ENCODE data around the gene TTLL13.

The TTLL13 gene

GRCh38 chr15:90249203-90249863, at the start of gene TTLL13:
TTLL13 (plus strand) TSS chr15:90249556; CDS start chr15:90250631, 1,075 bp downstream.
- peak; percentile 96 for DNase-seq (ENCODE audit: low spot score)

DNA sequence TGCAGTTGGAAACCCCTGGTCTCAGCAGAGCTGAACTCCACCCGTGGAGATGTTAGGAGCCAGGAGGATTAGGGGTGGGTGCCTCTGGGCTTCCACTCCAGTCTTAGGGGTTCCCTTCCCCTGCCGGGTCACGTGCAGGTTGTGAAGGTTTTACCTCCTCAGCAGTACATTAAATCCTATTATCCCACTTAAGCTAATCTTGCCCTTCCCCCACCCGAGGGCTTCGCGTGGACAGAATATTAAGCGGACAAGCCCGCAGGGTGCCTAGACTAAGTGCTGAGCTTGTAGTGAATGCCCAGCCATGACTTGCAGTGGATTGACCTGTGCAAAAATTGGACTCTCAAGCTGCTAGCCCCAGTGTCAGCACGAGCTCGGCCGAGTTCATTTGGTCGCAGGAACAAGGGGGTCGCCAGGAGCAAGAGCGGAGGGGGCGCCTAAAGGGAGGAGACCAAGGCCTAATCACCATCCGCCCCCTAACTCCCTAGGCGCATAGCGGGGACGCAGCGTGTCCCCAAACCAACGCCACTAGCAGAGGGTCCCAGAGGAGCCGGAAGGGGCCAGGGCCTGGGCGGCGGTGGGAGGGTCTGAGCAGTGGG, 48.7 kb upstream of the TTLL13 start:
- no peak for DNase-seq (ENCODE audit: low spot score)

DNA sequence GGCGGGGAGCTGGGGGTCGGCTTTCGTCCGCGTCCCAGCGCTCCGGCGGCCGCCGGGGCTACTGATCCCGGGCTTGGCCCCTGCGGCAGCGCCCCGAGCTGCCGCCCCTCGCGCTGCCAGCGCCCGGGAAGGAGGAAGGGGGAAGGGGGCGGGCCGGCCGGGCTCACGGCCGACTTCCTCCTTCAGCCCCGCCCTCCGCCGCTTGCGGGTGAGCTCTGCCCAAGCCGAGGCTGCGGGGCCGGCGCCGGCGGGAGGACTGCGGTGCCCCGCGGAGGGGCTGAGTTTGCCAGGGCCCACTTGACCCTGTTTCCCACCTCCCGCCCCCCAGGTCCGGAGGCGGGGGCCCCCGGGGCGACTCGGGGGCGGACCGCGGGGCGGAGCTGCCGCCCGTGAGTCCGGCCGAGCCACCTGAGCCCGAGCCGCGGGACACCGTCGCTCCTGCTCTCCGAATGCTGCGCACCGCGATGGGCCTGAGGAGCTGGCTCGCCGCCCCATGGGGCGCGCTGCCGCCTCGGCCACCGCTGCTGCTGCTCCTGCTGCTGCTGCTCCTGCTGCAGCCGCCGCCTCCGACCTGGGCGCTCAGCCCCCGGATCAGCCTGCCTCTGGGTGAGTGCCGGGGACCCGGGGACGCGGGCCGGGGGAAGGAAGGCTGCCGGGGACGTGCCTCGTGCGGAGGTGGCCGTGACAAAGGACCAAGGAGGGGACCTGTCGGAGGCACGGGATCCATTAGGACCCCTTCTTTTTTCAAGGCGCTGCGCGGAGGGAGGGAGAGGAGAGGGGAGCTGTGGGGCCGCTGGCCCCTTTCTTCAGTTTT, 48.0 kb upstream of the TTLL13 start, which contains the start of gene SEMA4B:
TSS of gene SEMA4B (plus strand) at position 201 of the 814 bp plus-strand sequence. CDS start at position 450, 249 bp downstream.
- DNase-seq (ENCODE audit: low spot score), result peak; percentile 92

DNA sequence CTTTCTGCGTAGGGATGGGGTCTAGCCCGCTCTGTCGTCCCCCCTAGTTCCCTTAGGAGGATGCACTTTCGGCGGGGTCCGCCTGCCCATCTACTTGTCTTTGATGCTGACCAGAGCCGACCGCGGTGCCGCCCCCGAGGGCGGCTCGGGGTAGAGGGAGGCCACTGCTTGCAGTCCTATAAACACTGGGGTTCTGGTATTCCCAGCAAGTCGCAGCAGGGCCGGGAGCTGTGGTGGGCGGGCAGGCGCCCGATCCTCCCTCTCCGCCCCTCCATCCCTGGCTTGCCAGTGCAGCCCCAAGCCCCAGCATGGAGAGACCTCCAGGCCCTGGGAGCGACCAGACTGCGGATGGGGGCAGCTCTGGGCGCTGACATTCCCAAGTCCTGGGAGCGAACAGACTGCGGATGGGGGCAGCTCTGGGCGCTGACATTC, 47.4 kb upstream of the TTLL13 start:
- DNase-seq (ENCODE audit: low spot score), result peak; percentile 46

DNA sequence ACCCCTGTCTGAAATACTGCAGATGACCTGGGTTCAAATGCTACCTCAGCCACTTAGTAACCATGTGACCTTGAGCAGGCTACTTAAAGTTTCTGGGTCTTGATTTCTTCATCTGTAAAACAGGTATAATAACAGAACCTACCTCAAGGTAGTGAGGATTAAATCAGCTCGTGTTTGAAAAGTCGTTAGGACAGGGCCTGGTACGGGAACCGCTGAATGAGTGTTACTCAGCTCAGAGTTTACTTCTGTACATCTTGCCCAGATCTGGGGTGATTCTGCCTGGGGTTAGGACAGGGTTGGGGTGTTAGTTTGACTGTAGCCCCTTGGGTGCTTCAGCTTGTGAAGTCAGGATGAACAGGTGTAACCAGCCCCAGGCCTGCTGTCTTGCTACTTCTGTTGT, 46.4 kb upstream of the TTLL13 start:
- DNase-seq (ENCODE audit: low spot score), result no peak

DNA sequence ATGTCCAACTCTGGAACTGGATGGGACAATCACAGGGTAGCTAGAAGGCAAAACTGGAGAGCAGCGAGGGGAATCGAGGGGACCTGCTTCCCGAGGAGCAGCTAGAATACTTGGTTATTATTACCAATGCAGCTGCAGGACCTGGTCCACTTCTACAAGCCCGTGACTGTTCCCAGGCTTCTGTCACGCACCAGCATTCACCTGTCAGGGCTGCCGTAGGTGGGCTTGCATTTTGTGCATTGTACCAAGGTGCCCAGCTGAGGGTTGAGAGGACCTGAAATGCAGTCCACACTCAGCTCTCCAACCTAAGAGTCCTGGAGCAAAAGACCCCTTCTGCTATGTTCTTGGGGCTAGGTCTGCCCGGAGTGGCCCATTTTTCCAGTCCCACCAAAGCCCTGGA, 45.9 kb upstream of the TTLL13 start:
- no peak for DNase-seq (ENCODE audit: low spot score)

- DNase-seq (ENCODE audit: low spot score), result no peak
Measured at GRCh38 chr15:90203922-90204321, 45.4 kb upstream of the TTLL13 start.

DNA sequence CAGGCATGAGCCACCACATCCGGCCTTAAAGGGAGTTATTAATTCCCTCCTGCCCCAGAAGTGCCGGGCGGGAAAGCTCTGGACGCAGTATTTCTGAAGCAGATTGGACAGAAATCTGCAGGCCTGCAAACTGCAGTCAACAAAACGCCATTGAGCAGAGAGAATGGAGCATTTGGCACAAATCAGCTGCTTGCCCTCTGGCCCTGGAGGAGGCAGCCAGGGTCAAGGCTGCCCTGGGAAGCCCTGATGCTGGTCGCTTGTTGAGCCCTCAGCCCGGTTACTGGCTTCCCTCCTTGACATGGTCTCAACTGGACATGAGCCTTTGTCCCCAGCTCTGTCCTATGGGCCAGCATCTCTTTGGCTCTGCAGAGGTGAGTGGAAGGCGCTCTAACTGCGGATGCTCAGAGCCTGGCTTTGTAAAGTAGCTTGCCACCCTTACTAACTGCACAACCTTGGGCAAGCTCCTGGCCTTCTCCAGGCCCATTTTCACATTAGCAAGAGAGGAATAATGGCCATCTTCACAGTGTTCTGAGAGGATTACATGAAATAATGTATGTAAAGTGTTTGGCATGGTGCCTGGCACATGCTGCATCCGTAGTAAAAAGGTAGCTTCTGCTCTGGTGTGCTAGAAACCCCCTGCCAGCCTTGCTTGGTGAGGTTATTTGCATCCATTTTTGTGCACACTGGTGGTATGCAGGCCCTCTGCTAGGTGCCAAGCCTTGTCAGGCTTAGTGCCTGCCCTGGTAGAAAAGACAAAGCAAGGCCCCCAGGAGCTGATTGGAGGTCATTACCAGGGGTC, 44.1 kb upstream of the TTLL13 start:
- no peak for DNase-seq (ENCODE audit: low spot score)

- no peak for DNase-seq (ENCODE audit: low spot score)
Measured at GRCh38 chr15:90205886-90206285, 43.5 kb upstream of the TTLL13 start.

DNA sequence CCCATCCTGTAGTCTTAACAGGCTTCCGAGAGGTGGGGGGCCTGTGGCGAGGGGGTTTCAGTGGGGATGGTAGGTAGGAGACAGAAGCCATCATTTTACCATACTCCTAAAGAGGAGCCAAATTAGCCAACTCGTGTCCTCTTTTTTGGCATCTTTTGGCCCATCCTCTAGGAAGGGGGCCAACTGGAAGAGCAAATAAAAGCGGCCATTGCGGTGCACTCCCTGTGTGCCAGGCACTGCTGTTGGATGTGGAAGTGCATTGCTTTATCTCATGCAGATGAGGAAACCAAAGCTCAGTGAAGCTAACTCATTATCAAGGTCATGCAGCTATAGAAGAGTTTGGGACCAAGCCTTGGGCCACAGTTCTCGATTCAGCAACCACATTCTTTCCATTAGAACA, 42.1 kb upstream of the TTLL13 start:
- no peak for DNase-seq (ENCODE audit: low spot score)

DNA sequence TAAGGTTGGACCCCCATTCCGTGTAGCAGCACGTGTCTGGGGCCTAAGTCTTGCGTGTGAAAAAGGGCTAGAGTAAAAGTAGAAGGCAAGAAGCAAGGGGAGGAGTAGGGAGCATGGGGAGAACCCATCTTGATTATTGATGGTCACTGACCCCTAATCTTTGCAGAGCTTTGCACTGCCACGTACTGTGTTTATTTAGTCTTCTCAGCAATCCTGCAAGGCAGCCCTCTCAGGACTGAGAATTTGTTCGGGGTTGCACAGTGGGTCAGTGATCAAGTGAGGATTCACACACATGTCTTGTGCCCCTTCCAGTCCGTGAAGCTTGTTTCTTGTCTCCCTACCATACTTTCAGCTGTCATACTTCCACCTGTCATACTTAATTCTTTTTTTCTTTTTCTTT, 41.0 kb upstream of the TTLL13 start:
- no peak for DNase-seq (ENCODE audit: low spot score)

DNA sequence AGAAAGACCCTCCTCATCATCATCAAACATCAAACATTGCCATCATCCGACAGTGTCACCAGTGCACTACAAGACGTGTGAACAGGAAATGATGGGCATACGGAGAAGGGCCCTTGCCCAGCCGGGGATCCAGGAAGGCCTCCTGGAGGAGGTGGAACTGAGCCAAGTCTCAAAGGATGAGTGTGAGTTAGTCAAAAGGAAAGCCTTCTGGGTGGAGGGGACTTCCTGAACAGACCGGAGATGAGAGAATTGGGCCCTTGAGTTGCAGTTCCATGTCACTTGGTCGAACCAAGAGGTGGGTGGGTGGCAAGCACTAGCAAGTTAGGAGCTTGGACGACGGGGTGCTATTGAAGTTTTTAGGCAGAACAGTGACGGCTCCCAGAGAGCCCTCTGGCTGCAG, 39.8 kb upstream of the TTLL13 start:
- no peak for DNase-seq (ENCODE audit: low spot score)

GRCh38 chr15:90210593-90210992, 38.8 kb upstream of the TTLL13 start:
- DNase-seq (ENCODE audit: low spot score), result no peak

- no peak for DNase-seq (ENCODE audit: low spot score)
Measured at GRCh38 chr15:90211009-90211408, 38.3 kb upstream of the TTLL13 start.

GRCh38 chr15:90211440-90212143, 37.8 kb upstream of the TTLL13 start:
- DNase-seq (ENCODE audit: low spot score), result no peak

DNA sequence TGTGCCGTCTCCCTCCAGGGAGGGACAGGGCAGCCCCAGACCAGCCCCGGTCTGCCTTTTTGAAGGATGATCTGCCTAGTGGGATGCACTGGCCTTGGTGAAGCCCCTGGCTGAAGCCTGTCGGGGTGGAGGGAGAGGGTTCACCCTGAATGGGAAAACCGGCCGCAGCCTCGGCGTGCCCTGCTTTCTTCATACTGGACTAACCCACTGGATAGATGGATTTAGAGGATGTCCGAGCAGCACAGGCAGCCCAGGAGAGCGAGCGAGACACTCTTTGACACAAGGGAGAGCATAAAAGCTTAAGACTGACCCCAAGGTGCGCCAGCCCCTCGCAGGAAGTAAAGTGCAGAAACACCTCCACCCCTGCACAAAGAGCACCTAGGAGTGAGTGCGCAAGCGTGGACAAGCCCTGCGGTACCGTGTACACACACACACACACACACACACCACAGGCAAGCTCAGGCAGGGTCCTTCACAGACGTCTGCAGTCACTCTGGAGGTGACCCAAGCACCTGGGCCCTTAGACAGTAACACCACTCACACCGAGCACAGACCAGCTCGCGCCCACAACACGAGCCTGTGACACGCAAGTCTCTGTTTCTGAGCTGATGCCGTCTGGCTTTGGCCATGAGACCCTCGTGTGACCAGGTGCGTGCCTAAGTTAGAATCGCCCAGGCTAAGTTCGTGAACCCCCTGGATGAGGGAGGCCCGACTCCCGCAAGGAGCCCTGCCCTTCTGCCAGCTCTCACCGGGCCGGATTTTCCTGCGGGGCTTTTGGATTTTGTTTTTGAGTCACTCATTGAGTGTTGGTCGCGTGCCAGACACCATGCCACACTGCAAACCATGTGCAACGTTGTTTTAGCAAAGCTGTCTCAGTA, 36.9 kb upstream of the TTLL13 start:
- no peak for DNase-seq (ENCODE audit: low spot score)

DNA sequence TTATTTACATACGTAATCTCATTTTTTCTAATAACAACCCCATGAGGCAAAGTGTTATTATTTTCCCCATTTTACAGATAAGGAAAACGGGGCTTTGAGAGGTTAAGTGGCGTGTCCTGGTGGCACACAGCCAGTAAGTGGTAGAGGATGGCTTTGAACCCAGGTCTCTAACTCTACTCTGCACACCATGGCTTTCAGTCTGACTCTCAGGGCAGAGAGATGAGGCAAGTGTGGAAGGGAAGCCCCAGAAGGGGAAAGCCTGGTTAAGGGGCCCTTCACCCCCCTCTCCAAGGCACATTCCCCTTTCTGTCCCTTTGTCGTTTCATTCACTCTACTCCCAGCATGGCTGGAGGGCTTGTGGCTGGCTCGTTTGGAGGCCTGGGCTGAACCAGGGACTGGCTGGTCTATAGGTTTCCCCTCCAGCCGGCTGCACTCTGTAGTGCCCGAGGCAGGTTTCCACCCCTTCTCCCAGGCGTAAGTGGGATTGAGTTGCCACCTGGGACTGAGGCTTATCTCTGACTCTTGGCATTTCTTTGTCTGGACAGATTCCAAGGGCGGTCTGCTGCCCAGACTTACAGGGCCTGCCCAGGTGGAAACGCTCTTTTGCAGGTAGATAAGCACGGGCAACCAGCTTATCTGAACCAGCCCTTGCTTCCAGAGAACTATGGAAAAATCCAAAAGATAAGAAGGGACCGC, 36.1 kb upstream of the TTLL13 start:
- no peak for DNase-seq (ENCODE audit: low spot score)

DNA sequence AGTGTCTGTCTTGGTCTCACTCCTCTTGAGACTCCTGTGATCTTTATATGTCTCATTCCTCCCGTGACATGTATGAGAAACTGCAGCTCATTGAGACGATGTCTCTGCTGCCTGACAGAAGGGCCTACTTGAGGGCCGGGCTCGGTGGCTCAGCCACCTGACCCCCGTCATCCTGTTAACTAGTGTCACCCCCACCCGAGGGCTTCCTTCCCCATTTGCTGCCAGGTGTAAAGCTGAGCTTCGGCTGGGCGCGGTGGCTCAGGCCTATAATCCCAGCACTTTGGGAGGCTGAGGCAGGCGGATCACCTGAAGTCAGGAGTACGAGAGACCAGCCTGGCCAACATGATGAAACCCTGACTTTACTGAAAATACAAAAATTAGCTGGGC, 35.5 kb upstream of the TTLL13 start:
- no peak for DNase-seq (ENCODE audit: low spot score)

- no peak for DNase-seq (ENCODE audit: low spot score)
Measured at GRCh38 chr15:90214553-90215196, 34.7 kb upstream of the TTLL13 start.
